ENCODE results near the gene STARD13. TPM values are rescaled to one million over a fixed set of nuclear protein-coding genes. Genes with fewer than 3 reads are reported as not detected.

STARD13 gene
- total and polyA plus RNA-seq, 4 donors, result 2.7 to 15.3 (median 5.7) TPM

DNA sequence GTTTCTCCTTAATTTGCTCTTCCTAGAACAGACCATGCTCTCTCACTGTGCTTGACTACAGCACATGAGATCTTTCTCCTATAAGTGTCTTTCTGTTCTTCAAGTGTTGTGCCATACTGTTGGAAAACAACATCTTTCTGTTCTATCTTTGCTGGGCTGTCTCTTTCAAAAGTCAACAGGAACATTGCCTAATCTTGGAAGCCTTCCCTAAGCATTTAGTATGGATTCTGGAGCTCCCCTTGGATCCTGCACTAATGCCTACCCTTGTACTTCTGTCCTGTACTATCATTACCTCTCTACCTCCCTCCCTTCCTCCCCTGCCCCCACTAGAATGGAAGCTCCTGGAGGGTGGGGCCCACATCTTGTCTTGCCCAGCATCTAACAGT lies 26.8 kb downstream of the STARD13 start (continued):
- TF ChIP-seq ZBTB33 (IDR thresholded peaks at IDR 0.05), result no peak
- TF ChIP-seq FOXA1 (IDR thresholded peaks at IDR 0.05), result no peak
- no peak for TF ChIP-seq JUND (IDR thresholded peaks at IDR 0.05)
- TF ChIP-seq TAF1 (conservative IDR thresholded peaks at IDR 0.05), result no peak

- Histone ChIP-seq H3K27ac (ENCODE audit: low read depth in 1 of 2, low read length in 2 of 2) (peak overlapping the region; percentile 72 to 90), H3K4me3 (ENCODE audit: low read depth in 1 of 3, low read length in 3 of 3) (no peak overlapping the region), H3K4me1 (ENCODE audit: control insufficient read depth in 4 of 4, insufficient read depth in 4 of 4, low read length in 3 of 4) (peaks cover 9 to 42% (median 32%) of the 10 kb centered on the region in 4 donors), H3K27me3 (ENCODE audit: control insufficient read depth in 4 of 4, insufficient read depth in 4 of 4, low read length in 3 of 4) (no peaks in the 10 kb centered on the region), H3K9me3 (ENCODE audit: control insufficient read depth in 4 of 4, low read length in 3 of 4) (no peaks in the 10 kb centered on the region), H3K36me3 (ENCODE audit: control insufficient read depth in 4 of 4, insufficient read depth in 3 of 4, low read depth in 1 of 4, low read length in 3 of 4) (no peaks in the 10 kb centered on the region), H3K9ac (ENCODE audit: low read depth in 1 of 2, low read length in 2 of 2) (no peak overlapping the region)
- 56% methylated on average over 7 of the region's 7 CpGs for WGBS
- TF ChIP-seq, protein P1, sequence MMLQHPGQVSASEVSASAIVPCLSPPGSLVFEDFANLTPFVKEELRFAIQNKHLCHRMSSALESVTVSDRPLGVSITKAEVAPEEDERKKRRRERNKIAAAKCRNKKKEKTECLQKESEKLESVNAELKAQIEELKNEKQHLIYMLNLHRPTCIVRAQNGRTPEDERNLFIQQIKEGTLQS (IDR thresholded peaks at IDR 0.05), result peak; percentile 11
- peak; percentile 8 to 49 for TF ChIP-seq RXRA (IDR thresholded peaks at IDR 0.05)
- TF ChIP-seq HNF4A (conservative IDR thresholded peaks at IDR 0.05), result peak; percentile 39 to 40
- no peak for TF ChIP-seq FOXA1 (IDR thresholded peaks at IDR 0.05)
- TF ChIP-seq, protein P2, sequence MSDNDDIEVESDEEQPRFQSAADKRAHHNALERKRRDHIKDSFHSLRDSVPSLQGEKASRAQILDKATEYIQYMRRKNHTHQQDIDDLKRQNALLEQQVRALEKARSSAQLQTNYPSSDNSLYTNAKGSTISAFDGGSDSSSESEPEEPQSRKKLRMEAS (IDR thresholded peaks at IDR 0.05), result peak; percentile 36
- peak; percentile 64 for TF ChIP-seq YY1 (IDR thresholded peaks at IDR 0.05)
- no peak for TF ChIP-seq ZBTB33 (IDR thresholded peaks at IDR 0.05)
- TF ChIP-seq JUND (IDR thresholded peaks at IDR 0.05), result peak in 1 of 2 donors; percentile 29
- no peak for TF ChIP-seq TAF1 (conservative IDR thresholded peaks at IDR 0.05)
- TF ChIP-seq SP1 (IDR thresholded peaks at IDR 0.05), result peak; percentile 53
- TF ChIP-seq EGR1 (IDR thresholded peaks at IDR 0.05; ENCODE audit: low read depth in 2 of 2), result no peak
- TF ChIP-seq RAD21 (IDR thresholded peaks at IDR 0.05), result peak in 1 of 2 donors; percentile 33
- TF ChIP-seq, protein P3, sequence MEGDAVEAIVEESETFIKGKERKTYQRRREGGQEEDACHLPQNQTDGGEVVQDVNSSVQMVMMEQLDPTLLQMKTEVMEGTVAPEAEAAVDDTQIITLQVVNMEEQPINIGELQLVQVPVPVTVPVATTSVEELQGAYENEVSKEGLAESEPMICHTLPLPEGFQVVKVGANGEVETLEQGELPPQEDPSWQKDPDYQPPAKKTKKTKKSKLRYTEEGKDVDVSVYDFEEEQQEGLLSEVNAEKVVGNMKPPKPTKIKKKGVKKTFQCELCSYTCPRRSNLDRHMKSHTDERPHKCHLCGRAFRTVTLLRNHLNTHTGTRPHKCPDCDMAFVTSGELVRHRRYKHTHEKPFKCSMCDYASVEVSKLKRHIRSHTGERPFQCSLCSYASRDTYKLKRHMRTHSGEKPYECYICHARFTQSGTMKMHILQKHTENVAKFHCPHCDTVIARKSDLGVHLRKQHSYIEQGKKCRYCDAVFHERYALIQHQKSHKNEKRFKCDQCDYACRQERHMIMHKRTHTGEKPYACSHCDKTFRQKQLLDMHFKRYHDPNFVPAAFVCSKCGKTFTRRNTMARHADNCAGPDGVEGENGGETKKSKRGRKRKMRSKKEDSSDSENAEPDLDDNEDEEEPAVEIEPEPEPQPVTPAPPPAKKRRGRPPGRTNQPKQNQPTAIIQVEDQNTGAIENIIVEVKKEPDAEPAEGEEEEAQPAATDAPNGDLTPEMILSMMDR (IDR thresholded peaks at IDR 0.05; ENCODE audit: low read depth, low read length, missing input control), result no peak
- no peak for TF ChIP-seq HNF4G (IDR thresholded peaks at IDR 0.05)
- TF ChIP-seq GABPA (IDR thresholded peaks at IDR 0.05 in 1 of 2, conservative IDR thresholded peaks at IDR 0.05 in 1 of 2), result no peak
- TF ChIP-seq NR2F2 (IDR thresholded peaks at IDR 0.05), result no peak
- no peak for TF ChIP-seq FOXA2 (IDR thresholded peaks at IDR 0.05)
- TF ChIP-seq, protein P4, sequence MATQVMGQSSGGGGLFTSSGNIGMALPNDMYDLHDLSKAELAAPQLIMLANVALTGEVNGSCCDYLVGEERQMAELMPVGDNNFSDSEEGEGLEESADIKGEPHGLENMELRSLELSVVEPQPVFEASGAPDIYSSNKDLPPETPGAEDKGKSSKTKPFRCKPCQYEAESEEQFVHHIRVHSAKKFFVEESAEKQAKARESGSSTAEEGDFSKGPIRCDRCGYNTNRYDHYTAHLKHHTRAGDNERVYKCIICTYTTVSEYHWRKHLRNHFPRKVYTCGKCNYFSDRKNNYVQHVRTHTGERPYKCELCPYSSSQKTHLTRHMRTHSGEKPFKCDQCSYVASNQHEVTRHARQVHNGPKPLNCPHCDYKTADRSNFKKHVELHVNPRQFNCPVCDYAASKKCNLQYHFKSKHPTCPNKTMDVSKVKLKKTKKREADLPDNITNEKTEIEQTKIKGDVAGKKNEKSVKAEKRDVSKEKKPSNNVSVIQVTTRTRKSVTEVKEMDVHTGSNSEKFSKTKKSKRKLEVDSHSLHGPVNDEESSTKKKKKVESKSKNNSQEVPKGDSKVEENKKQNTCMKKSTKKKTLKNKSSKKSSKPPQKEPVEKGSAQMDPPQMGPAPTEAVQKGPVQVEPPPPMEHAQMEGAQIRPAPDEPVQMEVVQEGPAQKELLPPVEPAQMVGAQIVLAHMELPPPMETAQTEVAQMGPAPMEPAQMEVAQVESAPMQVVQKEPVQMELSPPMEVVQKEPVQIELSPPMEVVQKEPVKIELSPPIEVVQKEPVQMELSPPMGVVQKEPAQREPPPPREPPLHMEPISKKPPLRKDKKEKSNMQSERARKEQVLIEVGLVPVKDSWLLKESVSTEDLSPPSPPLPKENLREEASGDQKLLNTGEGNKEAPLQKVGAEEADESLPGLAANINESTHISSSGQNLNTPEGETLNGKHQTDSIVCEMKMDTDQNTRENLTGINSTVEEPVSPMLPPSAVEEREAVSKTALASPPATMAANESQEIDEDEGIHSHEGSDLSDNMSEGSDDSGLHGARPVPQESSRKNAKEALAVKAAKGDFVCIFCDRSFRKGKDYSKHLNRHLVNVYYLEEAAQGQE (IDR thresholded peaks at IDR 0.05), result peak; percentile 27
- no peak for DNase-seq (ENCODE audit: low spot score)
Observed at GRCh38 chr13:33257841-33258807, 27.4 kb downstream of the STARD13 start.

Measured in liver (tissue), 9 donors.